IMR-90 (cell line): ENCODE data around the gene OVOL3. TPM values are rescaled to one million over a fixed set of nuclear protein-coding genes. Genes with fewer than 3 reads are reported as not detected.

ENCODE experiments used
- ATAC-seq: fragments of 200-7000 bp; cut with Tn5 transposase; 2 replicates; pipeline ENCODE4 v1.9.1; 2020; ENCODE audit warnings: low read depth, mild to moderate bottlenecking, moderate library complexity
- BruUV-seq: library from RNA; stranded (reverse); fragments of 400-500 nt; replicated peaks from 2 replicates; lab custom pipeline; 2021; lab: Mats Ljungman, UMichigan
- CTCF ChIA-PET: fragments of 300-600 bp; formaldehyde crosslinking; extraction: SDS; loops from one replicate; lab custom pipeline; 2021; ENCODE audit warnings: antibody characterized with exemption; lab: Yijun Ruan, JAX
- POLR2A ChIA-PET: fragments of 300-600 bp; sonication (Branson Sonifier 250); formaldehyde crosslinking; loops from one replicate; lab custom pipeline; 2022; ENCODE audit warnings: antibody characterized with exemption; ENCODE audit not compliant: unreplicated experiment; lab: Charles Lee
- DNase-seq: peaks from one replicate; pipeline ENCODE4 v3.0.0; 2013
- H2AFZ ChIP-seq: replicated peaks from 2 replicates; pipeline ENCODE3; 2013; ENCODE audit warnings: low read length, mild to moderate bottlenecking; ENCODE audit not compliant: poor library complexity
- H2AK5ac ChIP-seq: 2 replicates; pipeline ENCODE4 v1.6.1; 2013; ENCODE audit warnings: low read depth, low read length, inconsistent platforms
- H2AK9ac ChIP-seq: replicated peaks from 2 replicates; pipeline ENCODE3; 2013; ENCODE audit warnings: mild to moderate bottlenecking, low read depth, low read length, moderate library complexity; ENCODE audit not compliant: poor library complexity
- H2BK120ac ChIP-seq: 2 replicates; pipeline ENCODE4 v1.6.1; 2013; ENCODE audit warnings: low read depth, low read length, inconsistent platforms
- H2BK15ac ChIP-seq: 3 replicates; pipeline ENCODE4 v1.6.1; 2013; ENCODE audit warnings: low read depth, low read length, inconsistent platforms
- H2BK20ac ChIP-seq: 2 replicates; pipeline ENCODE4 v1.6.1; 2013; ENCODE audit warnings: low read depth, mild to moderate bottlenecking, inconsistent platforms, low read length, moderate library complexity
- H2BK5ac ChIP-seq: 2 replicates; pipeline ENCODE4 v1.6.1; 2013; ENCODE audit warnings: mild to moderate bottlenecking, low read depth, low read length, inconsistent platforms; ENCODE audit not compliant: poor library complexity, severe bottlenecking
- H3K14ac ChIP-seq: replicated peaks from 2 replicates; pipeline ENCODE4 v1.6.1; 2013; ENCODE audit warnings: low read depth, low read length, inconsistent platforms
- H3K18ac ChIP-seq: 2 replicates; pipeline ENCODE4 v1.6.1; 2013; ENCODE audit warnings: low read depth, low read length, control low read depth
- H3K23ac ChIP-seq: 2 replicates; pipeline ENCODE4 v1.6.1; 2013; ENCODE audit warnings: low read depth, low read length, inconsistent platforms
- H3K27ac ChIP-seq: 2 replicates; pipeline ENCODE4 v1.5.1; 2013; ENCODE audit warnings: mild to moderate bottlenecking, control low read depth, low read length; ENCODE audit not compliant: insufficient read depth
- H3K27me3 ChIP-seq: 2 replicates; pipeline ENCODE4 v1.6.1; 2013; ENCODE audit warnings: low read length; ENCODE audit not compliant: control insufficient read depth, insufficient read depth
- H3K36me3 ChIP-seq: 2 replicates; pipeline ENCODE4 v1.6.1; 2013; ENCODE audit warnings: low read length, mixed read lengths; ENCODE audit not compliant: control insufficient read depth, insufficient read depth
- H3K4ac ChIP-seq: 2 replicates; pipeline ENCODE4 v1.6.1; 2013; ENCODE audit warnings: low read depth, low read length, inconsistent platforms
- H3K4me1 ChIP-seq: 2 replicates; pipeline ENCODE4 v1.6.1; 2013; ENCODE audit warnings: low read length, mixed read lengths; ENCODE audit not compliant: control insufficient read depth, insufficient read depth
- H3K4me2 ChIP-seq: 2 replicates; pipeline ENCODE4 v1.6.1; 2013; ENCODE audit warnings: low read depth, mild to moderate bottlenecking, control low read depth, low read length, moderate library complexity
- H3K4me3 ChIP-seq: 2 replicates; pipeline ENCODE4 v1.5.1; 2013; ENCODE audit warnings: low read depth, mild to moderate bottlenecking, control low read depth, low read length, moderate library complexity; ENCODE audit not compliant: insufficient read depth
- H3K56ac ChIP-seq: 2 replicates; pipeline ENCODE4 v1.6.1; 2013; ENCODE audit warnings: low read length, inconsistent platforms; ENCODE audit not compliant: insufficient read depth; ENCODE audit errors: extremely low read depth
- H3K79me1 ChIP-seq, 2 experiments: 2 replicates each; pipeline ENCODE4 v1.6.1; 2013; ENCODE audit warnings: low read length in 2 of 2, inconsistent platforms in 1 of 2, low read depth in 1 of 2
- H3K9ac ChIP-seq: 2 replicates; pipeline ENCODE4 v1.6.1; 2013; ENCODE audit warnings: low read depth, low read length, control low read depth
- H3K9me1 ChIP-seq: 2 replicates; pipeline ENCODE4 v1.6.1; 2013; ENCODE audit warnings: low read length, inconsistent platforms; ENCODE audit not compliant: insufficient read depth
- H3K9me3 ChIP-seq: 2 replicates; pipeline ENCODE4 v1.6.1; 2013; ENCODE audit warnings: low read length; ENCODE audit not compliant: control insufficient read depth, insufficient read depth
- H4K20me1 ChIP-seq: 2 replicates; pipeline ENCODE4 v1.6.1; 2013; ENCODE audit warnings: low read length, inconsistent platforms; ENCODE audit not compliant: insufficient read depth
- H4K5ac ChIP-seq: 2 replicates; pipeline ENCODE4 v1.6.1; 2013; ENCODE audit warnings: mild to moderate bottlenecking, low read depth, low read length, control low read depth
- H4K8ac ChIP-seq, 2 experiments: 2 replicates each; pipeline ENCODE4 v1.6.1; 2013; ENCODE audit warnings: low read depth in 2 of 2, low read length in 2 of 2, control low read depth in 1 of 2, inconsistent platforms in 1 of 2
- H4K91ac ChIP-seq: 2 replicates; pipeline ENCODE4 v1.6.1; 2013; ENCODE audit warnings: low read depth, low read length, inconsistent platforms; ENCODE audit not compliant: insufficient read depth
- MXI1 ChIP-seq: IDR thresholded peaks from 2 replicates; pipeline ENCODE4 v1.6.1; 2012; ENCODE audit warnings: low read depth, mild to moderate bottlenecking, low read length, moderate library complexity, borderline replicate concordance
- RAD21 ChIP-seq: IDR thresholded peaks from 2 replicates; pipeline ENCODE4 v1.6.1; 2012; ENCODE audit warnings: low read length, improper control_type of control experiment
- WGBS, 2 experiments: methylation state at CpG; one replicate each; pipeline versions ENCODE4 v1.1.5 to v1.1.7; 2013; ENCODE audit warnings: missing lambda C conversion rate in 2 of 2; ENCODE audit not compliant: insufficient read length in 1 of 2; ENCODE audit errors: extremely low coverage in 2 of 2; 5-methylcytosine and 5-hydroxymethylcytosine counted together
- dilution Hi-C: fragments of 300-500 bp; cut with HindIII; formaldehyde crosslinking; loops from one replicate; pipeline ENCODE4 v1.14.3; 2018; ENCODE audit warnings: low sequenced_read_pairs; ENCODE audit not compliant: unreplicated experiment
- in situ Hi-C: fragments of 300-500 bp; cut with MboI; formaldehyde crosslinking; loops from 3 replicates; pipeline ENCODE4 v1.14.3; 2019; ENCODE audit warnings: low sequenced_read_pairs, inconsistent platforms, mixed read lengths
- intact Hi-C: fragments of 100-400 bp; cut with micrococcal nuclease; formaldehyde crosslinking; loops from 2 replicates; pipeline ENCODE4 v1.10.0; 2022
- polyA plus RNA-seq, 3 experiments: library from polyadenylated mRNA; depleted of rRNA; stranded (reverse); fragments of >200 nt; gene quantifications; 2 replicates each; pipeline ENCODE4 v1.2.3, GENCODE V29; 2012; ENCODE audit warnings: low replicate concordance in 1 of 3
- total RNA-seq: library from RNA; depleted of rRNA; stranded (reverse); fragments of >200 nt; gene quantifications from 2 replicates; pipeline ENCODE4 v1.2.3, GENCODE V29; 2012
- TF ChIP-seq, protein P1 (sequence below): fragments of 150-350 bp; IDR thresholded peaks from 2 replicates; pipeline ENCODE4 v1.6.1; 2017; ENCODE audit warnings: mild to moderate bottlenecking, antibody characterized with exemption, low read length, low read depth

Gene OVOL3
- total and polyA plus RNA-seq, 2 of the 4 experiments (the other 2 are of a cell fraction): not detected

DNA sequence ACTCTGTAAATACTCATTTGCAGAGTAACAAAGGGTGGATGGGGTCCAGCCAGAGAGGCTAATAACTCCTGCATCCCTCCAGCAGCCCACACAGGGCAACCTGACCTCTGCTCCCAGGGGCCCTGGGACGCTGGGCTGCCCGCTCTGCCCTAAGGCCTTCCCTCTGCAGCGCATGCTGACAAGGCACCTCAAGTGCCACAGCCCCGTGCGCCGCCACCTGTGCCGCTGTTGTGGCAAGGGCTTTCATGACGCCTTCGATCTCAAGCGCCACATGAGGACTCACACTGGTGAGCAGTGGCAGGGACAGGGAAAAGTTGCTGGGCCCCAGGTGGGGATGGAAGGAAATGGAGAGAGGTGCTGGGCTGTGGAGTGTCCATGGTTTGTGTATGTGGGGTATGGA lies 1.7 kb downstream of the OVOL3 start:
- Histone ChIP-seq H3K4me1 (peaks cover 7% of the 10 kb centered on the region), H3K14ac (no peak overlapping the region), H2BK15ac (no peak overlapping the region), H3K4me2 (no peak overlapping the region), H3K9me3 (no peaks in the 10 kb centered on the region), H3K9me1 (0 out of 2 replicates have a peak, but pooled peaks cover 6% of the 10 kb centered on the region), H2BK20ac (no peak overlapping the region), H3K27me3 (no peaks in the 10 kb centered on the region), H4K8ac (no peak overlapping the region), H3K79me1 (peaks cover 23 to 38% of the 10 kb centered on the region in 2 experiments), H3K9ac (no peak overlapping the region), H4K5ac (no peak overlapping the region), H3K18ac (no peak overlapping the region), H2AFZ (no peak overlapping the region), H3K56ac (no peak overlapping the region), H2BK120ac (no peak overlapping the region), H2AK9ac (no peak overlapping the region), H2BK5ac (no peak overlapping the region), H4K20me1 (peaks cover 8% of the 10 kb centered on the region), H3K4me3 (no peak overlapping the region), H3K4ac (no peak overlapping the region), H3K23ac (no peak overlapping the region), H3K36me3 (peaks cover 14% of the 10 kb centered on the region), H2AK5ac (no peak overlapping the region), H4K91ac (no peak overlapping the region), H3K27ac (no peak overlapping the region)
- in situ Hi-C loops: no loop called here
- POLR2A ChIA-PET: no interaction called here
- TF ChIP-seq RAD21: no peak
- TF ChIP-seq MXI1: no peak
- TF ChIP-seq, protein P1, sequence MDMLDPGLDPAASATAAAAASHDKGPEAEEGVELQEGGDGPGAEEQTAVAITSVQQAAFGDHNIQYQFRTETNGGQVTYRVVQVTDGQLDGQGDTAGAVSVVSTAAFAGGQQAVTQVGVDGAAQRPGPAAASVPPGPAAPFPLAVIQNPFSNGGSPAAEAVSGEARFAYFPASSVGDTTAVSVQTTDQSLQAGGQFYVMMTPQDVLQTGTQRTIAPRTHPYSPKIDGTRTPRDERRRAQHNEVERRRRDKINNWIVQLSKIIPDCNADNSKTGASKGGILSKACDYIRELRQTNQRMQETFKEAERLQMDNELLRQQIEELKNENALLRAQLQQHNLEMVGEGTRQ: no peak
- no peak for DNase-seq
- no peak for ATAC-seq
- 89% methylated on average over 8 of the region's 10 CpGs; no CpG with 5 or more reads in 1 of the 2 experiments for WGBS, 2 experiments
- no TSS peak for BruUV-seq
- intact Hi-C loops: no loop called here
- CTCF ChIA-PET: no interaction called here
- dilution Hi-C loops: no loop called here
